Retinal pigment epithelial cell (primary cell): ENCODE measurements around the gene FBLN5.

Experiments
- DNase-seq: peaks from one replicate; pipeline ENCODE4 v3.0.0-alpha.2; 2010; ENCODE audit warnings: low read depth
- H3K4me3 ChIP-seq: 2 replicates; pipeline ENCODE4 v1.5.1; 2011; ENCODE audit warnings: mild to moderate bottlenecking, low read length, control low read depth, moderate library complexity
- CTCF ChIP-seq: conservative IDR thresholded peaks from 2 replicates; pipeline ENCODE4 v1.5.1; 2011; ENCODE audit warnings: low read depth, low read length, control low read depth, inconsistent platforms

FBLN5 gene

GRCh38 chr14:91830777-91831176 is 116.7 kb downstream of the FBLN5 start:
- no peak for TF ChIP-seq CTCF
- no peak overlapping the region for H3K4me3 ChIP-seq
- DNase-seq, result no peak

GRCh38 chr14:91829511-91829910 is 118.0 kb downstream of the FBLN5 start:
- H3K4me3 ChIP-seq, result no peak overlapping the region
- no peak for TF ChIP-seq CTCF
- DNase-seq, result no peak

GRCh38 chr14:91827746-91828145 is 119.7 kb downstream of the FBLN5 start:
- H3K4me3 ChIP-seq, result no peak overlapping the region
- no peak for TF ChIP-seq CTCF
- DNase-seq, result no peak
